Non-pigmented ciliary epithelial cell (primary cell): Measurements from ENCODE around the gene CASP5.
"Not testable (repeated sequence)": the region's sequence is repeated elsewhere in the genome, so short reads cannot be mapped to it uniquely, and the experiment has no call there.

ENCODE experiments used
- DNase-seq: peaks from one replicate; pipeline ENCODE4 v3.0.0-alpha.2; 2010; ENCODE audit warnings: low read depth

CASP5 gene

GRCh38 chr11:105033781-105034180 lies 10.8 kb upstream of the CASP5 start:
- no peak for DNase-seq

DNA sequence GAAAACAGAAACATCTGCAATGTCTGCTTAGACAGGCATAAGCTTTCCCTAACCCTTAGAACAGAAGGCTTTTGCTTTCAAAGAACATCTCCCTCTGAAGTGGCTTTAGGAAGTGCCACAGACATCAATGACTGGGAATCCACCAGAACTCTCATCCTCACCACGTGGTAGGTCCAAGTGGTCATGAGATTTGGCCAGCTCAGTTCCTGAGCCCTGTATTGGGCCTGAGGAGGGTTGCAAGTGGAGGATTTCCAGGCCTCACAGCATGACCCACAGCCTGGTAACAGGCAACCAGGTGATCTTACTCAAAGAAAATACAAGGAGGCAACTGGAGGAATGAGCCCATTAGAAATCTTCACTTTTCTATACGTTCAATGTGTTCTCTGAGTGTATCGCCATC lies 10.4 kb upstream of the CASP5 start:
- DNase-seq, result no peak

- no peak for DNase-seq
Measured at GRCh38 chr11:105032495-105032894, 9.5 kb upstream of the CASP5 start.

DNA sequence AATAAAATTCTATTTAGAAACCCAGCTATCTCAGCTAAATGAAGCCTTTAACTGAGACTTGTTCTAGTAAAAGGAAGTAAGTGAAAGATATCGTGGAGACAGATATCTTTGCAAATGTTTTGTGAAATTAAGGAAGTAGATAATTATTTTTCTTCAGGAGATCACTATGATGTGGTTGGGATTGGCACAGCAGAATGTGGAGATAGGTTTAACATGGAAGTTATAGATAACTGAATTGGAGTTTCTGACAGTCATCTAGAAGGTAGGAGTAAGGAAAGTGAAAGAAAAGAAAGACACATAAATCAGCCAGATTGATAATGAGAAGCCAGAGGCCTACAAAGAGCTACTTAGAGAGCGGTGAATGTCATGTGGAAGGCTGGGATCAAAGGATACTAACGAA lies 4.7 kb upstream of the CASP5 start:
- DNase-seq, result no peak

DNA sequence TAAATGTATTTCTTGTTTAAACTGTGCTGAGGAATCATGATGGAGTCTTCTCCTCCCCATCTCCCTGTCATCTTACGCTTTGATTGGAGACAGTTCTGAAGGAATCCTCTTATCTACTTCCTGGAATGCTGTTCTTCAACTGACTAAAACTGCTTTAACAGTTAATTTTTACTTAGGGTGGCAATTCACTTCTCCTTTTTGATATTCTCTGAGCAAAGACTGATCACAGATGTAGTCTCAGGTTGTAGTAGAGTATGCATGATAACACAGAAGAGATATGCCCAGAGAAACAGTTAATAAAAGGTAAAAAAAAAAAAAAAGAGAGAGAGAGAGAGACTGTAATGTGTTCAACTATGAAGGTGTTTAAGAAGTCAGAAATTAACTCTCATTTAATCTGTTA lies 1.4 kb upstream of the CASP5 start:
- DNase-seq, result no peak

- no peak for DNase-seq
Measured at GRCh38 chr11:105022527-105022926, 441 bp downstream of the CASP5 start.

DNA sequence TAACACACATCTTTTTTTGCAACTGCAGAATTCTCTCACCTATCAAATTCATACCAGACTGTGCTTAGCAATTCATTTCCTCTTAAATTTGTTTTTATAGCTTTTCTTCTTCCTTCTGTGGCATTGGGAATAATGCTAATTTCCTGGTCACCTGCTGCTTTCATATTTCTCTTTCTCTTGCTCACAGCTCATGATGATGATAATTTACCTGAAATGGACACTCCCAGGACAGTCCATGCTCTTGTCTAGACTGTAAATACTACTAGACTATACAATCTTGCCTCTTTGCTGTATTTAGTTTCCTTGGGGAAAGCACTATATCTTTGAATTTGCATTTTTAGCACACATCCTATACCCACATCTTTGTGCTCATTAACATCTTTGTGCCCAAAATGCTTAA lies 15.5 kb downstream of the CASP5 start:
- no peak for DNase-seq

GRCh38 chr11:105005451-105005845 lies 17.5 kb downstream of the CASP5 start:
- no peak for DNase-seq

DNA sequence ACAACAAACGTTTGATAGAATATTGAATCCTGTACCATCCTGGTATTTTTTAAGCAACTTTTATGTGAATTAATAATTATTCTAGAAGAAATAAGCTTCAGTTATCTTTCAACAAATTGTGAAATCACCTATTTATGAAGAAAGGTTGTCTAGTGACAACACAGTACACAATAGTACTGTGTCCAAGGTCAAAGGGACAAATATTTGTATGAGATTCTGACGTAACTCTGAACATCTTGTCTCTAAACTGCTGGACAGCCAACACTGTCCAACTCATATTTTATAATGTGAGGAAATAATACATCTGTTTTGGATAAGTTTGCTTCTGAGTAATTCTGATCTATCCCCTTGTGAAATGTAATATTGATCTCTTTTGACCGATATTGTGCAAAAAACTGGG lies 18.9 kb downstream of the CASP5 start:
- no peak for DNase-seq

GRCh38 chr11:105003151-105003550 lies 19.8 kb downstream of the CASP5 start:
- no peak for DNase-seq

DNA sequence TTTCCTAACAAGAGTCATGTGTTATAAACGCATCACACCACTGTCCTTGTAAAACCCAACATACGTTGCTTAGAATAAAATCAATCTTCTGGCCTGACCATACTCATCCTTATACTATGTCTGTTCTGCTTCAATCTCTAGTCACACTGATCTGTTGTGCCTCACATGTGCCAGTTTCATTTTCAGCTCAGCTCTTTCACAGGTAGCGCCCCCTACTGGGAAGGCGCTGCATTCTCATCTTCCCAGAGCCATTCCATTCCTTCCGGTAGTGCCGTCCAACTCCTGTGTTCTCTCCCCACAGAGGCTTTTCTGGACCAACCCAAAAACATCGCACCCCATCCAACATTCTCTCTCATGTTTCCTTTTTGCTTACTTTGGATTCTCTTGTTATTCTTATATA lies 22.2 kb downstream of the CASP5 start:
- DNase-seq, result no peak

- no peak for DNase-seq
Measured at GRCh38 chr11:105000167-105000566, 22.8 kb downstream of the CASP5 start.

DNA sequence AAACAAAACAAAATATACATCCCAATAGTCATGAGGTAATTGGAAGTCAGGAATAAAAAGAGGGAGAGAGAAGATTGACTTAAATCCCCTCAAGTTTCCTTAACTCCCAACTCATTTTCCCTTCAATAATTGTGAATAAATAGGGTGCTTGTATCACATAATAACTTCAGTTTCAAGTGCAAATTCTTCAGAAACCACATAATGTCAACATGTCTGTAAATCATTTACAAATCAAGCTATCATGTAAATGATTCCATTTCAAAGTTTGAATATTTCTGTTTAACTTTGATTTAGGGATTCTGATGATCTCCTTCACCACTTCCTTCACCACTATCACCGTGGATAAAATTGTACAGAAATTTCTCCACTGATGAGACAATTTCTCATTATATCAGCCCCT lies 23.2 kb downstream of the CASP5 start:
- DNase-seq, result no peak

- DNase-seq, result no peak
Measured at GRCh38 chr11:104997288-104997687, 25.7 kb downstream of the CASP5 start.

DNA sequence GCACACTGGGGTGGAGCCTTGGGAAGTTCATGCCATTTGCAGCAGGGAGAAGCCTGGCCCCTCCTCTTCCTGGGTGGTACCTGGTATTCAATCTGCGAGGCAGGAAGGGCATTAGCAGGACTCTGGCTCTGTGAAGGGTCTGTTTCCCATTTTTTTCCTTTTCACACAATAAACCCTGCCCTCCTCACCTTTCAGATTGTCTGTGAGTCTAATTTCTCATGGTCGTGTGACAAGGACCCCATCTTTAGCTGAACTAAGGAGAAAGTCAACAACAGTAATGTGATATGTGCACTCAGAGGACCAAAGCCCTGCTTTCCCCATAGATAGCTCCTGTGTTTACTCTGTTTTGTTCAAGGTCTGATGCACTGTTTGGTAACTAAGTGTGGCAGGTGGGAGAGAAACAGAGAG lies 28.0 kb downstream of the CASP5 start:
- DNase-seq, result no peak

GRCh38 chr11:104992781-104993180 lies 30.2 kb downstream of the CASP5 start:
- no peak for DNase-seq

GRCh38 chr11:104991994-104992393 lies 31.0 kb downstream of the CASP5 start:
- DNase-seq, result no peak

- no peak for DNase-seq
Measured at GRCh38 chr11:104984808-104985207, 38.2 kb downstream of the CASP5 start.

DNA sequence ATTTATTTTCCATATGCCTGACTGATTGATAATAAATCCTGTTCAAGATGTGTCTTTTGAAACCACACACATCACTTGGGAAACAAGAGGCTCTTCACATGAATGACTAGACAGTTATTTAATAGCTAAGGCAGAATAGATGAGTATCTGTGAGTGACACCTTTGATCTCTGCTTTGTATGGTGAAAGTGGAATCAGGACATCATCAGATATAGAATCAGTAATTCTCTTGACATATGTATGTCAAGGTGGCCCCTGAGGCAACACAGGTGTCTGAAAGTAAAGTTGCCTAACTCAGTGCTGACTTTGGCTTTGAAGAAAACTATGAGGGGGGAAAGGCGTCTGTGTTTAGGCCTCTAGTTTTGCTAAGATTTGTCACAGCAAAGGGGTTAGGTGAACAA lies 43.1 kb downstream of the CASP5 start:
- no peak for DNase-seq

GRCh38 chr11:104973616-104974015 lies 49.4 kb downstream of the CASP5 start:
- DNase-seq, result no peak

- DNase-seq, result not testable (repeated sequence)
Measured at GRCh38 chr11:104972924-104973323, 50.0 kb downstream of the CASP5 start.

DNA sequence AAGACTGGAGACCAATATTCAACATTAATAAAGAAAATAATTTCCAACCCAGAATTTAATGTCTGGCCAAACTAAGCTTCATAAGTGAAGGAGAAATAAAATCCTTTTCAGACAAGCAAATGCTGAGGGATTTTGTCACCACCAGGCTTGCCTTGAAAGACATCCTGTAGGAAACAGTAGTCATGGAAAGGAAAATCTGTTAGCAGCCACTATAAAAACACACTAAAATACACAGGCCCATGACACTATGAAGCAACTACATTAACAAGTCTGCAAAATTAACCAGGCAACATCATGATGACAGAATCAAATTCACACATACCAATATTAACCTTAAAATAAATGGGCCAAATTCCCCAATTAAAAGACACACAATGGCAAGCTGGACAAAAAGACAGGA lies 52.2 kb downstream of the CASP5 start:
- DNase-seq, result no peak

- no peak for DNase-seq
Measured at GRCh38 chr11:104968856-104969776, 53.9 kb downstream of the CASP5 start.

GRCh38 chr11:104968355-104968855 lies 54.6 kb downstream of the CASP5 start, which contains the start of gene CASP4:
Gene CASP4, minus strand, starts transcription at chr11:104968574. Its CDS starts 49 bp downstream, at chr11:104968525.
- peak; percentile 40 for DNase-seq
